OCI-LY1 (cell line): ENCODE data around the gene CHMP6.

Experiments
- CTCF ChIP-seq: fragments of 200-600 bp; sonication (generic), shearing (Covaris generic); IDR thresholded peaks from 2 replicates; pipeline ENCODE4 v1.5.1; 2017; ENCODE audit warnings: mild to moderate bottlenecking, antibody characterized with exemption, low read length, moderate library complexity, mixed read lengths
- EZH2 ChIP-seq: fragments of 200-600 bp; sonication (generic), shearing (Covaris generic); IDR thresholded peaks from 2 replicates; pipeline ENCODE4 v1.8.0; 2017; ENCODE audit warnings: borderline replicate concordance, mixed run types, mild to moderate bottlenecking, antibody characterized with exemption, low read length, moderate library complexity, mixed read lengths

- TF ChIP-seq CTCF (no peak), EZH2 (no peak)
These were observed 34.1 kb upstream of the CHMP6 start for GRCh38 chr17:80957461-80957941.
